Gastroesophageal sphincter (tissue), 4 donors: ENCODE measurements around the gene WSB2. TPM values are rescaled to one million over a fixed set of nuclear protein-coding genes. Genes with fewer than 3 reads are reported as not detected.

ENCODE experiments used
- ATAC-seq: fragments of 150-250 bp; one replicate; pipeline ENCODE4 v1.9.1; 2016; ENCODE audit warnings: mild to moderate bottlenecking, moderate library complexity
- H3K27ac ChIP-seq, 4 donors: fragments of 200-600 bp; sonication (generic) in 3 of 4; 1 replicate in 3 of 4; 2 replicates in 1 of 4; pipeline ENCODE4 v1.5.1; 2016 to 2019
- H3K27me3 ChIP-seq: fragments of 200-600 bp; sonication (generic); one replicate; pipeline ENCODE4 v1.5.1; 2019
- H3K36me3 ChIP-seq, 2 donors: fragments of 200-600 bp; sonication (generic); one replicate each; pipeline ENCODE4 v1.5.1; 2019; ENCODE audit warnings: control low read depth in 1 of 2
- H3K4me1 ChIP-seq, 3 donors: fragments of 200-600 bp; sonication (generic); 1 replicate in 2 of 3; 2 replicates in 1 of 3; pipeline ENCODE4 v1.5.1; 2016 to 2019; ENCODE audit warnings: control low read depth in 2 of 3
- H3K4me3 ChIP-seq, 2 donors: fragments of 200-600 bp; sonication (generic); one replicate each; pipeline ENCODE4 v1.5.1; 2019; ENCODE audit warnings: mild to moderate bottlenecking in 1 of 2, moderate library complexity in 1 of 2
- H3K9me3 ChIP-seq, 3 donors: fragments of 200-600 bp; sonication (generic); one replicate each; pipeline ENCODE4 v1.5.1; 2017 to 2019; ENCODE audit warnings: control low read depth in 2 of 3
- EP300 ChIP-seq: sonication (generic); formaldehyde crosslinking; IDR thresholded peaks from one replicate; pipeline ENCODE4 v1.6.1; 2017; ENCODE audit warnings: antibody characterized with exemption, mild to moderate bottlenecking
- POLR2A ChIP-seq, 2 donors: fragments of 450-650 bp; IDR thresholded peaks; one replicate each; pipeline ENCODE4 v1.6.1; 2017; ENCODE audit warnings: antibody characterized with exemption in 2 of 2, mild to moderate bottlenecking in 2 of 2, moderate library complexity in 1 of 2
- POLR2AphosphoS5 ChIP-seq: sonication (generic); formaldehyde crosslinking; IDR thresholded peaks from one replicate; pipeline ENCODE4 v1.6.1; 2017; ENCODE audit warnings: antibody characterized with exemption
- WGBS, 2 donors: methylation state at CpG; one replicate each; pipeline ENCODE4 v1.1.5; 2018; ENCODE audit warnings: low coverage in 1 of 2; 5-methylcytosine and 5-hydroxymethylcytosine counted together
- total RNA-seq, 4 donors: library from RNA; depleted of rRNA; stranded (reverse); fragments of >200 nt; gene quantifications; one replicate each; pipeline ENCODE4 v1.1.0, GENCODE V29; 2016
- TF ChIP-seq, protein P1 (sequence below), 4 experiments: fragments of 200-600 bp in 2 of 4; fragments of 450-650 bp in 2 of 4; sonication (generic) in 1 of 4; IDR thresholded peaks; one replicate each; pipeline ENCODE4 v1.5.1; 2017 to 2019; ENCODE audit warnings: antibody characterized with exemption in 4 of 4, mild to moderate bottlenecking in 2 of 4, moderate library complexity in 2 of 4

The WSB2 gene
- total RNA-seq, 4 donors from 2014 or later, result 73.0 to 85.9 (median 81.5) TPM

DNA sequence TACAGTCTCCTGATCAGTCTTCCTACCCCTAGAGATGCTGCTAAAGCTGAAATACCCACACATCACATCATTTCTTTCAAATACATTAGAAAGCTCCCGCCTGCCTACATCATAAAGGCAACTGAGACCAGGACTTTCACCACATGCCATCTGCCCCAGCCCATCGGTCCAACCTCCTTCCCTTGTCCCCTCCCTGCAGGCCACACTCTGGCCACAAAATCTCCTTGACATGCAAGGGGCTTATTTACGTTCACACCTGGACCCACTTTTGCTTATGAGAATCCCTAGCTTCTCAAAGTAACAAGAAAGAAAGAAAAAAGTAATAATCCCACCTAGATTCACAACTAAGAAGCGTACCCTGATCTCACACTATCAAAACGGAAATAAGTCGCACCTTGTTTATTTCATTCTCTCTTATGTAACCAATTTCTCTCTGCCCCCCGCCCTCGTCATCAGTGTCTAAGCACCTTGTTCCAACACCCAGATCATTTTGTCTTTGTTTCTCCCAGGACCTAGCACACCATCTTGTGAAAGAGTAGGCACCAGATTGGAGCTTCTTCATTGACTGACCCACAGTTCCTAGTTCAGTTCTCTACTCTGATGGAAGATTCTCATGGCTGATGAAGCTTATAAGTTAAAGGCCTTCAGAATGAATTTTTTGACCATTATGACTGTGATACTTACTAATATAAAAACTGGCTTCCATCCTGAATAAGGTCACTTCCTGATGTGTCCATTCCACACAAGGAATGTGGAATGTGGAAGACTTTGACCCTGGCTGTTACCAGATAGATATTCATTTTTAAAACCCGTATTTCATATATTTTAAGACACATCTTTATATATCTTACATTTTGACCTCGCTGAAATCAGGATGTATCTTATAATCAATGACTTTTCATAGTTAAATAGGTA, 7.7 kb downstream of the WSB2 start:
- TF ChIP-seq POLR2AphosphoS5 (no peak), POLR2A (IDR thresholded peaks at IDR 0.05) (no peak), EP300 (no peak)
- TF ChIP-seq, protein P1, sequence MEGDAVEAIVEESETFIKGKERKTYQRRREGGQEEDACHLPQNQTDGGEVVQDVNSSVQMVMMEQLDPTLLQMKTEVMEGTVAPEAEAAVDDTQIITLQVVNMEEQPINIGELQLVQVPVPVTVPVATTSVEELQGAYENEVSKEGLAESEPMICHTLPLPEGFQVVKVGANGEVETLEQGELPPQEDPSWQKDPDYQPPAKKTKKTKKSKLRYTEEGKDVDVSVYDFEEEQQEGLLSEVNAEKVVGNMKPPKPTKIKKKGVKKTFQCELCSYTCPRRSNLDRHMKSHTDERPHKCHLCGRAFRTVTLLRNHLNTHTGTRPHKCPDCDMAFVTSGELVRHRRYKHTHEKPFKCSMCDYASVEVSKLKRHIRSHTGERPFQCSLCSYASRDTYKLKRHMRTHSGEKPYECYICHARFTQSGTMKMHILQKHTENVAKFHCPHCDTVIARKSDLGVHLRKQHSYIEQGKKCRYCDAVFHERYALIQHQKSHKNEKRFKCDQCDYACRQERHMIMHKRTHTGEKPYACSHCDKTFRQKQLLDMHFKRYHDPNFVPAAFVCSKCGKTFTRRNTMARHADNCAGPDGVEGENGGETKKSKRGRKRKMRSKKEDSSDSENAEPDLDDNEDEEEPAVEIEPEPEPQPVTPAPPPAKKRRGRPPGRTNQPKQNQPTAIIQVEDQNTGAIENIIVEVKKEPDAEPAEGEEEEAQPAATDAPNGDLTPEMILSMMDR (IDR thresholded peaks at IDR 0.05), result no peak
- H3K4me1 ChIP-seq, result peaks cover 11 to 61% (median 14%) of the 10 kb centered on the region in 3 donors
- WGBS, 2 donors, result 85 to 93% methylated on average over 6 to 10 of the region's 10 CpGs

DNA sequence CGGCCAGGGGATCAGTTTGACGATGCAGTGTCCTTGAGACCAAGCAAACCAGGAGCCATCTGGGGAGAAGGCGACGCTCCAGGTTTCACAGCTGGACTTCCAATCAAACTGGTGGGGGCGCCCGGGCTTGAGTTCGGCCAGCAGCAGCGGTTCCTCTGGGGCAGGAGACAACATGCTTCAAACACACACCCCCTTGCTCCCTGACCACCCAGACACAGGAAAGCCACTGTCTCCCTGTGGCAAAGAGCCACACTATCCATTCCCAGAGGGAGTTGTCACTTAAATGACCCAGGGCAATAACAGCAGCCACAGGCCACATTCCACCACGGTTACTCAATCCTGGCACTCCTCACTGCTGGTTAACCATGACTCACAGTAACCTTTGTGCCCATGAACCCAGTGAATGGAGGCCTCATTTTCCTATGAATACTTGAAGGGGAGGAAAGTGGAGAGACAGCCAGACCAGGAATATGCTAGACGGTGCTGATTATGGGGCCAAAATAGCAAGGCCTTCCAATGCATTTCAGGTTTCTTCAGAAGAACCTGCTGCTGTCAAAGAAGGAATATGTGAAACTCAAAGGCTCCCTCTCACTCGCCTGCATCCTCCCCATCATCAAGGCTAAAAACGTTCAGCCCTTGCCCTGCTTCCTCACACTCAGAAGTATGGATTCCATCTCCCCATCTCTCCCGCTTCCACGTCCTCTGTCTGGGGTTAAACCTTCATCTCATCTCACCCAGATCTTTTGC, 8.5 kb downstream of the WSB2 start:
- H3K4me1 ChIP-seq, result peaks cover 11 to 58% (median 14%) of the 10 kb centered on the region in 3 donors
- ATAC-seq, result peak; percentile 95
- H3K9me3 ChIP-seq, result no peaks in the 10 kb centered on the region
- no peak overlapping the region for H3K4me3 ChIP-seq
- H3K27ac ChIP-seq, result peak overlapping the region; percentile 19 to 75 (median 59)
- peaks cover 0 to 45% of the 10 kb centered on the region in 2 donors for H3K36me3 ChIP-seq
- H3K27me3 ChIP-seq, result no peaks in the 10 kb centered on the region
- TF ChIP-seq POLR2AphosphoS5 (peak; percentile 99), EP300 (no peak)
- 31% methylated on average over 5 of the region's 14 CpGs; no CpG with 5 or more reads in 1 of the 2 donors for WGBS, 2 donors

More for the DNA sequence above, 7.7 kb downstream of the WSB2 start:
- no peak for ATAC-seq
- peak overlapping the region; percentile 19 to 75 (median 59) for H3K27ac ChIP-seq
- no peak overlapping the region for H3K4me3 ChIP-seq
- no peaks in the 10 kb centered on the region for H3K9me3 ChIP-seq
- H3K27me3 ChIP-seq, result no peaks in the 10 kb centered on the region
- peaks cover 0 to 38% of the 10 kb centered on the region in 2 donors for H3K36me3 ChIP-seq

DNA sequence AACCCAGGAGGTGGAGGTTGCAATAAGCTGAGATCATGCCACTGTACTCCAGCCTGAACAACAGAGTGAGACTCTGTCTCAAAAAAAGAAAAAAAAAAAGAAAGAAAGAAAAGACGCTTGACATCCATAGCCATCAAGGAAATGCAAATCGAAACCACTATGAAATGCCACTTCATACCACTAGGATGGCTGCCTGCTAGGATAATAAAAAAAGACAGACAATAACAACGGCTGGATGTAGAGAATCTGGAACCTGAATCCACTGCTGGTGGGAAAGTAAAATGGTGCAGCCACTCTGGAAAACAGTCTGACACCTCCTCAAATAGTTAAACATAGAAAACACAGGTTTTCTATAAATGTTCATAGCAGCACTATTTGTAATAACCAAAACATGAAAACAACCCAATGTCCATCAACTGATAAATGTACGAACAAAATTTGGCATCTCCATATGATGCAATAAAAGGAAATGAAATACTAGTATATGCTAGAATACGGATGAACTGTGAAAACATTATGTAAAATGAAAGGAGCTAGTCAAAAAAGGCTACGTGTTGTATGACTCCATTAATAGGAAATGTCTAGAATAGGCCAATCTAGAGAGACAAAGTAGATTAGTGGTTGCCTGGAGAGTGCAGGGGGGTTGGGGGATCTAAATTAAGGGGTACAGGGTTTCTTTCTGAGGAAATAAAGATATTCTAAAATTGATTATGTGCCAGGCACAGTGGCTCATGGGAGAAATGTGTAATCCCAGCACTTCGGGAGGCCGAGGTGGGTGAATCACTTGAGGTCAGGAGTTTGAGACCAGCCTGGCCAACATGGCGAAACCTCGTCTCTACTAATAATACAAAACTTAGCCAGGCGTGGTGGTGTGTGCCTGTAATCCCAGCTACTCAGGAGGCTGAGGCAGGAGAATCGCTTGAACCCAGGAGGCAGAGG, 9.7 kb downstream of the WSB2 start:
- no peaks in the 10 kb centered on the region for H3K27me3 ChIP-seq
- peaks cover 0 to 55% of the 10 kb centered on the region in 2 donors for H3K36me3 ChIP-seq
- peaks cover 11 to 48% (median 14%) of the 10 kb centered on the region in 3 donors for H3K4me1 ChIP-seq
- H3K27ac ChIP-seq, result peak overlapping the region in 2 of 4 donors; percentile 52 to 75
- TF ChIP-seq, protein P1 (IDR thresholded peaks at IDR 0.05), result peak in 1 of 4 experiments; percentile 13
- no peak for TF ChIP-seq POLR2A (IDR thresholded peaks at IDR 0.05)
- TF ChIP-seq EP300, result no peak
- no peak for TF ChIP-seq POLR2AphosphoS5
- H3K9me3 ChIP-seq, result no peaks in the 10 kb centered on the region
- ATAC-seq, result no peak
- 67 to 95% methylated on average over 6 to 11 of the region's 12 CpGs for WGBS, 2 donors
- no peak overlapping the region for H3K4me3 ChIP-seq

DNA sequence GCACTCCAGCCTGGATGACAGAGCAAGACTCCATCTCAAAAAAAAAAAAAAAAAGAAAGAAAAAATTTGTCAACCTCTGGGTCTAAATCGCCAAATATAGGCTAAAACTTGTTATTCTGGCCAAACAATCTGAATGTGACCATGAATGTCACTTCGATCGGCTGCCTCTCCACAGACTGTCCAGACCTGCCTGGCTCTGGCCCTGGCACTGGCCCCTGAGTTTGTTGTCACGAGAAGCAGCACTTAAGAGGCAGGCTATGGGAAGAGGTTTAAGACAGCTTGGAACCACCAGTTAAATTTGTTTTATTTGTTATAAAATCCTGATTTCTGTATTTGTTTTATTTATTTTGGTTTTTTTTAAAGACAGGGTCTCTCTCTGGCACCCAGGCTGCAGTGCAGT, 14.5 kb downstream of the WSB2 start:
- WGBS, 2 donors, result 96 to 100% methylated on average over 4 of the region's 4 CpGs
- ATAC-seq, result no peak
- TF ChIP-seq, protein P1 (IDR thresholded peaks at IDR 0.05), result no peak
- TF ChIP-seq POLR2A (IDR thresholded peaks at IDR 0.05) (no peak), EP300 (no peak), POLR2AphosphoS5 (no peak)
- H3K4me3 ChIP-seq, result no peak overlapping the region
- H3K36me3 ChIP-seq, result peaks cover 0 to 96% of the 10 kb centered on the region in 2 donors
- H3K9me3 ChIP-seq, result no peaks in the 10 kb centered on the region
- H3K27ac ChIP-seq, result no peak overlapping the region
- H3K27me3 ChIP-seq, result no peaks in the 10 kb centered on the region
- H3K4me1 ChIP-seq, result peaks cover 0 to 3% (median 0%) of the 10 kb centered on the region in 3 donors
